Left renal cortex interstitium (tissue), 4 donors: ENCODE measurements around the gene TMEM163. TPM values are rescaled to one million over a fixed set of nuclear protein-coding genes. Genes with fewer than 3 reads are reported as not detected.
A peak's percentile ranks its signal among the peaks of the same experiment; 100 is the strongest.

Source experiments
- DNase-seq, 4 donors: peaks; one replicate each; pipeline ENCODE4 v3.0.0-alpha.2; 2013; ENCODE audit warnings: low read depth in 4 of 4, low spot score in 2 of 4, missing footprints in 1 of 4
- polyA plus RNA-seq, 4 donors: library from polyadenylated mRNA; unstranded; fragments of 120-200 nt; gene quantifications; one replicate each; pipeline ENCODE4 v1.2.1, GENCODE V29; 2013; ENCODE audit not compliant: insufficient read length in 4 of 4

The TMEM163 gene
- polyA plus RNA-seq, 4 donors: 0.87 to 2.4 (median 1.3) TPM

- no peak for DNase-seq
Observed at GRCh38 chr2:134420259-134420658, 298.5 kb downstream of the TMEM163 start.

GRCh38 chr2:134417968-134418582 lies 300.7 kb downstream of the TMEM163 start:
- no peak for DNase-seq

GRCh38 chr2:134416637-134417036 lies 302.2 kb downstream of the TMEM163 start:
- no peak for DNase-seq

DNA sequence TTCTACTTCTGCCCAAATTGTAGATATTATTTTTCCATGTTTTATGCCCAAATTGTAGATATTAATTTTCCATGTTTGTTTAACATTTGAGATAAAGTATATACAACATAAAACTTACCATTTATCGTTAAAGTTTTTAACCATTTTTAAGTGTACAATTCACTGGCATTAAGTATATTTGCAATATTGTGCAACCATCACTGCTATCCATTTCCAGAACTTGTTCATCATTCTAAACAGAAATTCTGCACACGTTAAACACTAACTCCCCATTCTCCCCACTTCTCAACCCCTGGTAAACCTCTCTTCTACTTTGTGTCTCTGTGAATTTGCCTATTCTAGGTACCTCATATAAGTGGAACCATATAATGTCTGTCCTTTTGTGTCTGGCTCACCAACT lies 302.8 kb downstream of the TMEM163 start:
- no peak for DNase-seq

GRCh38 chr2:134413912-134414311 lies 304.9 kb downstream of the TMEM163 start:
- no peak for DNase-seq

GRCh38 chr2:134413430-134413829 lies 305.4 kb downstream of the TMEM163 start:
- no peak for DNase-seq

DNA sequence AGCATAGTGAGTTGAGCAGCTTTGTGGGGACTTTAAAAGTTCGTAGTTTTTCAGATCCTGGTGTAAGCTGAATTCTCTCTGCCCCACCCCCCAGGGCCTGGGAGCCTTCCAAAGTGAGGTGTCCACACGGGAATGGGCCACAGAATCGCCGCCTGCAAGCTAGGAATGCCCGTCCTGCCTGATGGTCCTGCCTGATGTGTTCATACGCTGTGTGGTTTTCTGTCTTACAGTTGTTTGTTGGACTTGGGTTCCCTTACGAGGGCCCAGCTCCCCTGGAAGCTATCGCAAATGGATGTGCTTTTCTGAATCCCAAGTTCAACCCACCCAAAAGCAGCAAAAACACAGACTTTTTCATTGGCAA lies 306.2 kb downstream of the TMEM163 start:
- DNase-seq: no peak

DNA sequence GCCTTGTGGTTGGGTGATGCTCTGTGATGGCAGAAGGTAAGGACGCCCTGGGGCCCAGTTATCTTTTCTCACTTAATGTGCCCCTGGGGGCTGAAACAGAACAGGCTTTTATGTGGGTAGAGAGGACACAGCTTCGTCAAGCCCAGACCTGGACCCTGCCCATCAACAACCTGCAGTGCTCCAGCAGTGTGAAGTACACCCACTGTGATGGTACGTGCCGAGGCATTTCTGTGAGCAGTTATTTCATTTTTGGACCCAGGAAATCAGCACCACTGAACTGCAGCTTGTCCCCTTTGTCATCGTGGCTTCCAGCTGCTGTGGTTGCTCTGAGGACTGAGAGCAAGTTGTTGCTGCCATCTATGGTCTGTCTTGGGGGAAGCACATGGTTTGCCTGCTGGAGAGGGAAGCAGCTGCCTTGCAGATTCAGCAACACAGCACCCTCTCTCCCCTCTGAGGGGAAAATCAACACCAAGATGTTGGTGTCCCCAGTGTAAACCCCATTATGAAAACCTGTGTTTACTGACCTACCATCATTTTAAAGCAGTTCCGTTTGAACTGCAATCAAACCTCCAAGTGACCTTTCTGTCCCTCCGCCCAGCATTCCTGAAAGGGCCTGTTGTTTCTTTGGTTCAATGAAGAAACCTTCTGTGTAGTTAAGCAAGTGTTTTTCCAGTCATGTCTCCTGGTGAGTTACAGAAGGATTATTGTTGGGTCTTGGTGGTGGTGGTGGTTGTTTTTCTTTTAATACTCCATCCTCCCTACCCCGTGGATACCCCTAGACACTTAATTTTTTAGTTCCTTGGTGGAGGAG lies 306.8 kb downstream of the TMEM163 start:
- DNase-seq: peak; percentile 46 to 75 (median 56)

DNA sequence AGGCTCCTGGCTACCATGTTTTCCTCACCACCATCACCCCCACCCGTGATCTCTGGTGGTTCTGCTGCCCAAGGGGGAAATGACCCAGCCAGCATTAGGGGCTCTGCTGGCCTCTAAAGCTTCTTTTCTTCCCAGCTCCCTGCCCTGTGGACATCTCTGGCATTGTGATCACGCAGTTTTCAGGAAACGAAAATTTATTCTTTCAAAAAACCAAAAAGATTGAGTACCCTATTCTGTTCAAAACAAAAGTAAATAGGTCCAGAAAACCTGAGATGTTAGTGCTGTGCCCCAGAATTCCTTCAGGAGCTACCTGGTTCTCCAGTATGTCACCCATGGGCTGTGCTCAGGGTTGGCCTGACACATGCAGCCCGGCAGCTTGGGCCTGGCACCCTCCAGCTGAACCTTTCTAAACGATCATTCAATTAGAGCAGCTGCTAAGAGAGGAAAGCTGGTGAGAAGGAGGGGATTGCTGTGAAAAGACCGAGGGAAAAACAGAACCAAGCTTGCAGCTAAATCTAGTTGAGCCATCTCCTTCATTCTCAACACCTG lies 307.4 kb downstream of the TMEM163 start:
- DNase-seq: no peak

GRCh38 chr2:134410831-134411231 lies 308.0 kb downstream of the TMEM163 start:
- no peak for DNase-seq

DNA sequence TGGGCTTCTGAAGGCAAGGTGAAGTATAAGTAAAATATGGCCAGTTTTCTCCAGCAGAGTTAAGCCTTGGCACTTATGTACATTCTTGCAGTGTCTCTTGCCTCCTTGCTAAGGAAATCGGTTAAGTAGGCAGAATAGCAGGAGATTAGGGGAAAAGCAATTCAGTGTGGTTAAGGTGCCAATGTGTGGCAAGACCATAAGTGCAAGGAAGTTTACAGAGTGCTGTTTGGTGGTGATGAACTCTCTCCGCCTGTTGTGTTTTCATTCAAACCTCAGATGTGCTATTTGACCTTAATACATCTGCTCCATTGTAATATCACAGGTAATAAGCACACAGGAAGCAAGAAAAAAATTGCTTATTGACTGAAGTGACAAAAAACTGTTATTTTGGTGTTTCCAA lies 308.8 kb downstream of the TMEM163 start:
- no peak for DNase-seq

DNA sequence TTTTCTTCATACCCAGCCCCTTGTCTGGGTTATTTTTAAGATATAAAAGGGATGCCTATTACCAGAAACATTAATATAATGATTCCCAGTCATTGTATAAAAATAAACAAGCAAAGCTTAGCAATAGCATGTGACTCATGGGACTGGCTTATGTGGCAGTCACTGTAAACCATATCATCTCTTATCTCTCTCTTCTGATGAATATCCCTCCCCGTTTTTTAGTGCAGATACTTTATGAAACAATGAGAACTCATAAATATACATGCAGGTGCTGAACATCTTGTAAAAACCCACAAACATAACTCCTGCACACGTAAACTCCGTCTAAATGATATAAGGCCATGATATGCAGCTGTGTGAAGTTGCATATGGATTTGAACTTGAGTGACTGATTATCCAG lies 310.0 kb downstream of the TMEM163 start:
- DNase-seq: no peak

DNA sequence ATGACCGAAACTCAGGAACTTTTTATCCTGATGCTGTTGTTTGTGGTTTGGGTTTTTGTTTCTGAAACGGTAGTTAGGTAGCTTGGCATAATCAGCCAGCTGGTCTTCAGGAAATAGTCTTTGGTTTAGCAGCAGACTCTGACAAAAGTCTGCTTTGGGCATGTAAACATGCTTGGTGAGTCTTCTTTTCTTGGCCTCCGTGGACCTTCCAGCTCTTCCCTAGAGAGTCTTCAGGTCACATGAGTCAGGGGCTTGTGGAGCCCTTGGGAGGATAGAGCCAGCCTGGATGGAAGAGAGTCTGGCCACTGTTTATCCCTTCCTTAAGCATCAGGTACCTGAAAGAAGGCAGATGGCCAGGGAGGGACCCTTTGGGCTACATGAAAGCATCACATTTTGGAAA lies 310.4 kb downstream of the TMEM163 start:
- no peak for DNase-seq

DNA sequence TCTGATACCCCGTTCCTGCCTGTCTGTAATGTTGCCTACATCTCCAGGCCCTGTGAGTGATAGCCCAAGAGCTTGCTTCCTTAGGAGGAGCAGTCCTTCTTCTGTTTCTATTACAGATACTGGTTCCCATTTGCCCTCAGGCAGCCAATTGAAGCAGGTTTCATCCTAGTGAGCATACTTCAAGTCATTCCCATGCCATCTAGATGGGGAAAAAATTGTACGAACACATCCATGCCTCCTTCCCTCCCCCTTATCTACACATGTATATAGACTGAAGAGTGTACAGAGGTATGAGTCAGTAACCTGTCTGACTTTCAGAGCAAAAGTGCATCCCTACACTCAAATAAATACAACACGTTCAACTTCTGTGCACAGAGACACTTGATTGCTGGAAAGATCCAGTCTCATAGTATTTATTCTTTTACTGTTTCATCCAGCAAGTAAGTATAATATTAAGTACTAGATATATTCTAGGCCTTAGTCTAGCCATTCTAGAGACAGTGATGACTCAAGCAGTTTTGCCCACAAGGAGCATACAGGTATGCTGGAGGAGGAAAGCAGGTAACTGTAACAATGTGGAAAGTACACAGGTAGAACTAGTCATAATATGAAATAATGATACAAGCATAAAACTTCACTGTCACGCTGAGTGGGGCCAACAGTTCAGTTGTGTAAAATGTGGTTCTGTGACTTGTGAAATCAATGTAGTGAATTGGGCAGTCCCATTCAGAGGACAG lies 311.5 kb downstream of the TMEM163 start:
- no peak for DNase-seq

DNA sequence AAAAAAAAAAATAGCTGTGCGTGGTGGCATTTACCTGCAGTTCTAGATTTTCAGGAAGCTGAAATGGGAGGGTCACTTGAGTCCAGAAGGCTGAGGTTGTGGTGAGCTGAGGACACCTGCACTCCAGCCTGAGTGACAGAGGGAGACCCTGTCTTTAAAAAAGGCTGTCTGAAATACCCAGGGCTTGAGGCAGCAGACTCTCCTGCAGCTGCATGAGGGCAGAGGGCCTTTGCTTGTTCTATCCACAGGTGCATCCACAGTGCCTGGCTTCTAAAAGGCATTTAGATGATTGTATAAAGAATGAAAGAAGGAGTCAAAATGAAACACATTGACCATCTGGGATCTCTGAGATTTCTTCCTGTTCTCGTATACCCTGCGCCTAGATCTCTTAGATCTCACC lies 312.1 kb downstream of the TMEM163 start:
- no peak for DNase-seq

DNA sequence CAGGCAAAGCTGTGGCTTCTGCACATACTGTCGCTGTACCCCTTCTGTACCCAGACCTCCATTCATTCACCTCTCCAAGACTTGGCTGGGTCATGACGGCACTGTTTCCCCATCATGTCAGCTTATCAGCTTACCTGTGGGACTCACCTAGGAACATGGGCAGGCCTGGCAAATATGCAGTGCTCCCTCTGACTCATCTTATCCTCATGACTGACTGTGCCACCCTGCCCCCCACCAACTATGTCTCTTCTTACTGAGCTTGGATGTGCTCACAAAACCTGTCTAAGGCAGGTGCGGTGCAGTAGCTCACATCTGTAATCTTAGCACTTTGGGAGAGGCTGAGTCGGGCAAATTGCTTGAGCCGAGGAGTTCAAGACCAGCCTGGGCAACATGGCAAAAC lies 312.5 kb downstream of the TMEM163 start:
- no peak for DNase-seq

Other genes starting within 250 kb of the TMEM163 start
- gene ACMSD, start 119.6 kb upstream of the TMEM163 start, polyA plus RNA-seq: 10 to 100 TPM; 30.0 to 42.3 (median 38.6) TPM
- gene CCNT2, start 199.8 kb upstream of the TMEM163 start, polyA plus RNA-seq: 10 to 100 TPM; 48.7 to 80.2 (median 61.5) TPM